CD14-positive monocyte (primary cell): ENCODE measurements around the gene ASB1. TPM values are rescaled to one million over a fixed set of nuclear protein-coding genes. Genes with fewer than 3 reads are reported as not detected.

Source experiments
- DNase-seq, 3 donors: peaks; one replicate each; pipeline ENCODE4 v3.0.0-alpha.2; 2011 to 2022
- H2AFZ ChIP-seq: 2 replicates; pipeline ENCODE4 v1.6.0; 2012; ENCODE audit warnings: mild to moderate bottlenecking, low read depth, low read length, inconsistent platforms; ENCODE audit not compliant: insufficient read depth, poor library complexity, severe bottlenecking
- H3K27ac ChIP-seq, 2 donors: 1 replicate in 1 of 2; 2 replicates in 1 of 2; pipeline ENCODE4 v1.5.1; 2012 to 2013; ENCODE audit warnings: low read length in 2 of 2, control low read depth in 1 of 2, inconsistent platforms in 1 of 2, low read depth in 1 of 2, mild to moderate bottlenecking in 1 of 2
- H3K27me3 ChIP-seq, 2 donors: one replicate each; pipeline versions ENCODE4 v1.6.0 to v1.6.1; 2011 to 2013; ENCODE audit warnings: low read length in 2 of 2; ENCODE audit not compliant: control insufficient read depth in 2 of 2, insufficient read depth in 2 of 2
- H3K36me3 ChIP-seq, 2 donors: replicated peaks in 1 of 2; 1 replicate in 1 of 2; 2 replicates in 1 of 2; pipeline versions ENCODE4 v1.5.1 to v1.6.1; 2012 to 2013; ENCODE audit warnings: low read length in 2 of 2, control low read depth in 1 of 2, inconsistent platforms in 1 of 2, mild to moderate bottlenecking in 1 of 2; ENCODE audit not compliant: insufficient read depth in 2 of 2, control insufficient read depth in 1 of 2
- H3K4me1 ChIP-seq, 2 donors: 1 replicate in 1 of 2; 2 replicates in 1 of 2; pipeline versions ENCODE4 v1.5.1 to v1.6.1; 2012 to 2013; ENCODE audit warnings: low read length in 2 of 2, control low read depth in 1 of 2, inconsistent platforms in 1 of 2, mild to moderate bottlenecking in 1 of 2, moderate library complexity in 1 of 2; ENCODE audit not compliant: insufficient read depth in 2 of 2, control insufficient read depth in 1 of 2
- H3K4me2 ChIP-seq: replicated peaks from 2 replicates; pipeline ENCODE3; 2012; ENCODE audit warnings: low read length, moderate library complexity, mild to moderate bottlenecking; ENCODE audit not compliant: poor library complexity, severe bottlenecking; ENCODE audit errors: extremely low read depth
- H3K4me3 ChIP-seq, 3 experiments: fragments of 200-600 bp in 1 of 3; sonication (generic) in 1 of 3; replicated peaks in 1 of 3; 1 replicate in 2 of 3; 2 replicates in 1 of 3; pipeline ENCODE4 v1.5.1; 2011 to 2013; ENCODE audit warnings: low read length in 3 of 3, mild to moderate bottlenecking in 3 of 3, control low read depth in 2 of 3, low read depth in 2 of 3, inconsistent platforms in 1 of 3, moderate library complexity in 1 of 3
- H3K79me2 ChIP-seq: 2 replicates; pipeline ENCODE4 v1.6.0; 2012; ENCODE audit warnings: mild to moderate bottlenecking, control low read depth, inconsistent platforms, low read length, moderate library complexity; ENCODE audit not compliant: insufficient read depth
- H3K9ac ChIP-seq: 2 replicates; pipeline ENCODE4 v1.6.0; 2017; ENCODE audit warnings: low read length, mild to moderate bottlenecking; ENCODE audit not compliant: insufficient read depth, poor library complexity, severe bottlenecking
- H3K9me3 ChIP-seq, 2 donors: replicated peaks in 1 of 2; 1 replicate in 1 of 2; 2 replicates in 1 of 2; pipeline versions ENCODE4 v1.5.1 to v1.6.1; 2012 to 2013; ENCODE audit warnings: low read length in 2 of 2, control low read depth in 1 of 2; ENCODE audit not compliant: control insufficient read depth in 1 of 2, insufficient read depth in 1 of 2
- H4K20me1 ChIP-seq: 2 replicates; pipeline ENCODE4 v1.6.0; 2012; ENCODE audit warnings: mild to moderate bottlenecking, low read length, control low read depth, moderate library complexity; ENCODE audit not compliant: insufficient read depth
- H3K27ac Mint-ChIP-seq, 7 donors: one replicate each; pipeline ENCODE4 v1.8.0; 2020; ENCODE audit warnings: mild to moderate bottlenecking in 7 of 7, mixed read lengths in 7 of 7, moderate library complexity in 6 of 7, inconsistent platforms in 2 of 7
- H3K27me3 Mint-ChIP-seq, 3 donors: one replicate each; pipeline ENCODE4 v1.8.0; 2021 to 2022; ENCODE audit warnings: low read depth in 3 of 3, mild to moderate bottlenecking in 3 of 3, mixed read lengths in 3 of 3, moderate library complexity in 3 of 3, inconsistent platforms in 1 of 3
- H3K36me3 Mint-ChIP-seq, 2 donors: one replicate each; pipeline ENCODE4 v1.8.0; 2020; ENCODE audit warnings: mixed read lengths in 2 of 2, inconsistent platforms in 1 of 2, mild to moderate bottlenecking in 1 of 2
- H3K4me1 Mint-ChIP-seq: one replicate; pipeline ENCODE4 v1.8.0; 2020; ENCODE audit warnings: mild to moderate bottlenecking, mixed read lengths
- H3K4me3 Mint-ChIP-seq, 2 donors: one replicate each; pipeline ENCODE4 v1.8.0; 2020; ENCODE audit warnings: mild to moderate bottlenecking in 2 of 2, mixed read lengths in 2 of 2, moderate library complexity in 1 of 2
- H3K9me3 Mint-ChIP-seq, 7 donors: one replicate each; pipeline ENCODE4 v1.8.0; 2020 to 2022; ENCODE audit warnings: mixed read lengths in 7 of 7, mild to moderate bottlenecking in 6 of 7, moderate library complexity in 6 of 7, inconsistent platforms in 2 of 7
- WGBS: methylation state at CpG from one replicate; pipeline ENCODE4 v1.1.5; 2013; ENCODE audit warnings: missing lambda C conversion rate; ENCODE audit not compliant: insufficient coverage; 5-methylcytosine and 5-hydroxymethylcytosine counted together
- intact Hi-C, 2 donors: fragments of 100-400 bp; cut with micrococcal nuclease; formaldehyde crosslinking; loops; one replicate each; pipeline versions ENCODE4 v1.15.0 to v1.15.1; 2023
- polyA plus RNA-seq, 3 donors: library from polyadenylated mRNA; depleted of rRNA in 1 of 3; unstranded in 2 of 3; stranded (reverse) in 1 of 3; fragments of 300-500 nt in 2 of 3; fragments of >200 nt in 1 of 3; fragmentation: Illumina TruSeq in 2 of 3; gene quantifications; 1 replicate in 2 of 3; 2 replicates in 1 of 3; pipeline ENCODE4 v1.2.3, GENCODE V29; 2012 to 2021
- TF ChIP-seq, protein P1 (sequence below): fragments of 200-600 bp; IDR thresholded peaks from one replicate; pipeline ENCODE4 v1.8.0; 2022; ENCODE audit warnings: antibody characterized with exemption, mild to moderate bottlenecking

ASB1 gene
- polyA plus RNA-seq, 3 donors, result 15.1 to 22.0 (median 16.0) TPM

- H3K79me2 ChIP-seq, result no peaks in the 10 kb centered on the region
- no peak overlapping the region for H3K27ac Mint-ChIP-seq
Observed at GRCh38 chr2:238415893-238416292, 10.8 kb upstream of the ASB1 start.

GRCh38 chr2:238418196-238418998, 8.3 kb upstream of the ASB1 start:
- intact Hi-C loops, result no loop called here
- Mint-ChIP-seq H3K36me3 (peaks cover 0 to 4% of the 10 kb centered on the region in 2 donors), H3K9me3 (peaks cover 9 to 13% (median 11%) of the 10 kb centered on the region in 7 donors), H3K4me3 (no peak overlapping the region), H3K4me1 (peaks cover 2% of the 10 kb centered on the region), H3K27me3 (peaks cover 0 to 4% (median 0%) of the 10 kb centered on the region in 3 donors), H3K27ac (no peak overlapping the region)
- Histone ChIP-seq H3K36me3 (no peaks in the 10 kb centered on the region), H3K27ac (no peak overlapping the region), H3K4me3 (no peak overlapping the region), H3K4me2 (no peak overlapping the region), H4K20me1 (no peaks in the 10 kb centered on the region), H3K9ac (no peak overlapping the region), H3K9me3 (peaks cover 8 to 16% of the 10 kb centered on the region in 2 donors), H3K79me2 (no peaks in the 10 kb centered on the region), H2AFZ (no peak overlapping the region), H3K27me3 (no peaks in the 10 kb centered on the region), H3K4me1 (no peaks in the 10 kb centered on the region)
- TF ChIP-seq, protein P1, sequence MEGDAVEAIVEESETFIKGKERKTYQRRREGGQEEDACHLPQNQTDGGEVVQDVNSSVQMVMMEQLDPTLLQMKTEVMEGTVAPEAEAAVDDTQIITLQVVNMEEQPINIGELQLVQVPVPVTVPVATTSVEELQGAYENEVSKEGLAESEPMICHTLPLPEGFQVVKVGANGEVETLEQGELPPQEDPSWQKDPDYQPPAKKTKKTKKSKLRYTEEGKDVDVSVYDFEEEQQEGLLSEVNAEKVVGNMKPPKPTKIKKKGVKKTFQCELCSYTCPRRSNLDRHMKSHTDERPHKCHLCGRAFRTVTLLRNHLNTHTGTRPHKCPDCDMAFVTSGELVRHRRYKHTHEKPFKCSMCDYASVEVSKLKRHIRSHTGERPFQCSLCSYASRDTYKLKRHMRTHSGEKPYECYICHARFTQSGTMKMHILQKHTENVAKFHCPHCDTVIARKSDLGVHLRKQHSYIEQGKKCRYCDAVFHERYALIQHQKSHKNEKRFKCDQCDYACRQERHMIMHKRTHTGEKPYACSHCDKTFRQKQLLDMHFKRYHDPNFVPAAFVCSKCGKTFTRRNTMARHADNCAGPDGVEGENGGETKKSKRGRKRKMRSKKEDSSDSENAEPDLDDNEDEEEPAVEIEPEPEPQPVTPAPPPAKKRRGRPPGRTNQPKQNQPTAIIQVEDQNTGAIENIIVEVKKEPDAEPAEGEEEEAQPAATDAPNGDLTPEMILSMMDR, result no peak
- WGBS, result 91% methylated on average over 3 of the region's 6 CpGs
- no peak for DNase-seq

More at GRCh38 chr2:238415893-238416292, 10.8 kb upstream of the ASB1 start:
- no peak overlapping the region for H3K4me3 ChIP-seq
- H3K27me3 ChIP-seq, result no peaks in the 10 kb centered on the region
- TF ChIP-seq, protein P1, result no peak
- no peak overlapping the region for H3K4me3 Mint-ChIP-seq
- WGBS, result 95% methylated on average over 5 of the region's 5 CpGs
- H3K4me1 ChIP-seq, result no peaks in the 10 kb centered on the region
- H3K9ac ChIP-seq, result no peak overlapping the region
- H3K9me3 Mint-ChIP-seq, result peaks cover 9 to 13% (median 11%) of the 10 kb centered on the region in 7 donors
- no peak overlapping the region for H2AFZ ChIP-seq
- H4K20me1 ChIP-seq, result no peaks in the 10 kb centered on the region
- peaks cover 0 to 2% (median 2%) of the 10 kb centered on the region in 3 donors for H3K27me3 Mint-ChIP-seq
- peaks cover 8 to 16% of the 10 kb centered on the region in 2 donors for H3K9me3 ChIP-seq
- H3K36me3 ChIP-seq, result no peaks in the 10 kb centered on the region
- peaks cover 2% of the 10 kb centered on the region for H3K4me1 Mint-ChIP-seq
- no peak for DNase-seq
- intact Hi-C loops, result no loop called here
- no peak overlapping the region for H3K27ac ChIP-seq
- no peak overlapping the region for H3K4me2 ChIP-seq
- no peaks in the 10 kb centered on the region for H3K36me3 Mint-ChIP-seq
